SIG-M5 treated with dmso at 0.1 percent for 504 hours (cell line): ENCODE data around the gene EPYC.
A peak's percentile ranks its signal among the peaks of the same experiment; 100 is the strongest.

Experiments
- DNase-seq: peaks from one replicate; lab custom pipeline; 2025; ENCODE audit not compliant: unreplicated experiment; lab: John Stamatoyannopoulos, UW

Gene EPYC

DNA sequence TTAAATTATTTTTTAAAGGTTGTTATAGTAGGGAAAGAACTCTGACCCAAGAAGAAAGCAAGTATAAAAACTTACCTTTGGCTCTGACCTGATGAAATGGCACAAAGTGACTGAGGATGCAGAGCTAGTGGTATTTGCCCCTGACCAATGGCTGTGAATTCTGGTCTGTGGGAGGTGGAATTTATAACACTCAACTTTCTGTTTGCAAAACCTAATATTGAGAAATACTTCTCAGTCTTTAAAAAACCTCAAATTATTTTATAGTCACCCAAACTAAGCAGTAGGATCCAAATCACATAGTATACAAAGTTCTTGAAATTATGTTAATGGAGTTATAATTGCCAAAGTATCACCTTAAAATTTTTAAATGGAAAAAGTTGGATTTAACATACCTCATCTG, at the start of gene EPYC:
Gene EPYC, minus strand, starts transcription at position 101 of the 400 bp plus-strand sequence. CDS start 2,407 bp downstream, outside the sequence.
- DNase-seq, result no peak

DNA sequence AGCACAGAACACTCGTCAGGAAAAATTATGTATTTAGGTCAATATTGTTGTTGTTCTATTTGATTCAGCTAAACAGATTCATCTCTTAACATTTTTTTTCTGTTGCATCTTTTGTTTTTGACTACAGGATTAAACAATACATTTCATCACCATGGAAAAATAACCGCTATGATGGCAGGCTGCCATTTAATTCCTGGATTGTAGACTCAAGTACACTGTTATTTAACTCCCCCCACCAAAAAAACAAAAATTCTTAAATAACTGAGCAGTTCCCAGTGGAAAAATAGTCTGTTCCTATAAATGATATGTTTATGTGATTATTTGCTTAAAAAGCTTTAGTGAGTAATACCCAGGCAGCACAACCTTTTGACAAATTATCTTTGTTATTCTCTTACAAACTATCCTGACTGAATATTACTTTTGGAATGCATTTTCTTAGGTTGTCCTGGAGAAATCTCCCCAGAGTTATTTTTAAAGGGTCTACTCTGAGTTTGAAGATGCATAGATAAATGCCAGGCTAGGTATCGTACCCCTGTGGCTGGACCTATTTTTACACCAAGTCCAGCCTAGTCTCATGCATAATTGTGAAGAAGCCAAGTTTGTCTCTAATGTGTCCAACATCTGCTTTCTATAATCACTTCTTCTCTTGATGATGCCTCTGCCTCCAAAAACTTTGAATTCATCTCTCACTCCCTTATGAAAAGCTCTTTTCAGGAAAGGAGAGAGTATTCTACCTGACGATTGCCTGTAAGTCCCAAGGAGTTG, 49.4 kb upstream of the EPYC start:
- no peak for DNase-seq

- no peak for DNase-seq
Measured at GRCh38 chr12:91052026-91052425, 47.3 kb upstream of the EPYC start.

GRCh38 chr12:91044586-91044985, 39.8 kb upstream of the EPYC start:
- DNase-seq, result no peak

DNA sequence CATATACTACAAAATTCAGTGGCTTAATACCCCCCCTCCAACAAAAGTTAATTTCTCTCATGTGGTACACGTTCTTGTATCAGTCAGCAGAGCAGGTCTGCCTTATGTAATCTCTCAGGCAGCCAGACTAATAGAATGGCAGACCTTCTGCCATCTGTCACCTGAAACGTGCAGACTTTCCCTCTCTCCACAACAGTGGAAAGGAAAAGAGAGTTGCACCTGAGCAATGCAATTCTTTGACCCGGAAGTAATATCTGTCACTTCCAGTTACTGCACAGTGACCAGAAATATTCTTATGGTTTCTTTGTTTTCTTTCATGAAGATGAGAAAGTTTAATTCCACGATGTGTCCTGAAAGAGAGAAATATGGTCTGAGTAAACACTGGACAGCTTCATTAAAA, 38.6 kb upstream of the EPYC start:
- DNase-seq, result no peak

DNA sequence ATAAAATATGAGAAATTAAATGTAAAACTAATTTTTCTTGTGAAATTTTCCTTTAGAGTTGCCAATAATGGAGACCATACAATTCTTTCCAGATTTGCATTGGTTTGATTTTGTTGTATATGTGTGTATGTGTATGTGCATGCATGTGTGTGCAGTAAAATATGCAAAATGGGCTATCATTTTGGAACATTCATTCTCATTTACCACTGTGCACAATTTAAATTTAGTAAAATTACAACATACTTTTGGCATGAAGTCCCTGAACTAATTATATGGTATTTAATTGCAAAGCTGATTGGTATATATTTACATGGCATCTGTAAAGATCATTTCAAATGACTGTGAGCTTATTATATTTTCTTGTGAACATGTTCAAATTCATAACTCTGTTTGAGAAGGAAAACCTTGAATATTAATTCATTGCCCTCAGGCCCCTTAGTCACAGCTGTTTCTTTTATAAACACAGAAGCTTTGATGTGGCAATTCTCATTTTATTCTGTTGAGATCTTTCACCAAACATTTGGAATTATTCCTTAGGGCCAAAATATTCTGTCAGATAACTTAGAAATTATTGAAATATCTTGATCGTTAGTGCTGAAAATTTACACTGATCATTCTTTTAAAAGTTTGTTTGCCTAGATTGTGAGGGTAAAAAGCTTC, 35.5 kb upstream of the EPYC start:
- DNase-seq, result no peak

DNA sequence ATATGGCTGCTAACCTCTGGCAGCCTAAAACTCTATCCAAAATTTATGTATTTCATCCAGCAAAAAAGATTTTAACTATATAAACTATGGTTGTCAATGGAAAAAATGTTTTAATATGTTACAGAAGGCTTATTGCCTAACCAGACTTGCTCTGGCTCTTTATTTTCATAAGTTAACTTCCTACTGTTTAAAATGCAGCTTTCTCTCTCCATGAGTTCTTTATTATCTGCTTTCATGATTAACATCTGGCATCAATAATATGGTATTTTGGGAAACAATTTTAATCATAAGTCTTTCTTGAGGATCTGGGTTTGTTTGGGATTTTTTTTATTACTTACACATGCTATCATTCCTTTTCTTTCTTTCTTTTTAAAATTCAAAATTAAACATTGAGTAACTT, 32.5 kb upstream of the EPYC start:
- DNase-seq, result no peak

- DNase-seq, result no peak
Measured at GRCh38 chr12:91033251-91033650, 28.5 kb upstream of the EPYC start.

GRCh38 chr12:91023326-91024004, 18.7 kb upstream of the EPYC start:
- DNase-seq, result no peak

DNA sequence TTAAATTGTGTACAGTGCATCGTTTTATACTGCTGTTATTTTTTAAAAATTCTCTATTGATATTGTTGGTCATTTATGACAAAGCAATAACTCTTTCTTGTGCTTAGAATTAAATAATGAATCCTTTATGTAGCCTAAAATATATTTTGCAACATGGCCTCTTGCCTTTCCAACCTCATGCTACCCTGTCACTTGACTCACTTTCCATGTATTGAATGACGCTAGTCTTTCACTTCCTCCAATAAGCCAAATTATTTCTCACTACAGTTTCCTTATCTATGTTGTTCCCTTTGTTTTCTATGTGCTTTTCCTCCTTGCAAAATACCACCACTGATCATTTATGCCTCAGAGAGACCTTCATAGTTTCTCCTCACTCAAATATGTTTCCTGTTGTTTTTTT, 16.3 kb upstream of the EPYC start:
- peak; percentile 24 for DNase-seq

DNA sequence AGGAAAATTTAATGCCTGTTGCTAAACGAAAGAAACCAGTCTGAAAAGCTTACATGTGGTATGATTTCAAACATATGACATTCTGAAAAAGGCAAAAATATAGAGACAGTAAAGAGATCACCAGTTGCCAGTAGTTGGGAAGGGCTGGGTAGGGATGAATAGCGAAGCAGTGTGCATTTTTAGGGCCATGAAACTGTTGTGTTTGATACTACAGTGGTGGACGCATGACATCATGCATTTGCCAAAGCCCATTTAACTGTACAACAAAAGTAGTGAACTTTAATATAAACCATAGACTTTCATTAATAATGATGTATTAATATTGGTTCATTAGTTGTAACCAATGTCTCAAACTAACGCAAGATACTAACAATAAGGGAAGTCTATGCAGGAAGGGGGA, 14.7 kb upstream of the EPYC start:
- no peak for DNase-seq

GRCh38 chr12:91017511-91018263, 12.9 kb upstream of the EPYC start:
- no peak for DNase-seq

GRCh38 chr12:91017043-91017442, 12.3 kb upstream of the EPYC start:
- DNase-seq, result no peak

DNA sequence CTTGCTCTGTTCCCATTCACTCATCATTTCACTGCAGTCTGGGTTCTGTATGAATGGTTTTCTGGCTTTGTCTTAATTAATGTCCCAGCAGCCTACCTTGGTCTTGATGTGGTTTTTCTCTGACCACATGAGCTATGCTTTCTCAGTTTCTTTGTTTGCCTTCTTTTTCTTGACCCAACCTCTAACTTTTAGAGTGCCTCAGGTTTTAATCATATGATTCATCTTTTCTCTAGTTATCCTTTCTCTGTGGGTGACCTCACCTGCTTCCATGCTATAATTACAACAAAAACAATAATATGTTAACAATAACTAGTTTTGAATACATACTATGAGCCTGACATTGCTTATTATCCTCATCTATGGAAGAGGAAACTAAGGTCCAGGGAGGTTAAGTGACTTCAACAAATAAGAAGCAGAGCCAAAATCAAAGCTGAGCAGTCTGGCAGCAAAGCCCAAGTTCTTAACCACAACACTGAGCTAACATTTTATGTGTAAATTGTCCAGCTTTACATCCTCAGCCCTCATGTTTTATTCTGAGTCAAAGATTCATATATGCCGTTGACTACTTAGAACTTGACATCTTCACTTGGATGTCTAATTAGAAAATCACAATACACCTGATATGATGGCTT, 4.7 kb upstream of the EPYC start:
- DNase-seq, result no peak

DNA sequence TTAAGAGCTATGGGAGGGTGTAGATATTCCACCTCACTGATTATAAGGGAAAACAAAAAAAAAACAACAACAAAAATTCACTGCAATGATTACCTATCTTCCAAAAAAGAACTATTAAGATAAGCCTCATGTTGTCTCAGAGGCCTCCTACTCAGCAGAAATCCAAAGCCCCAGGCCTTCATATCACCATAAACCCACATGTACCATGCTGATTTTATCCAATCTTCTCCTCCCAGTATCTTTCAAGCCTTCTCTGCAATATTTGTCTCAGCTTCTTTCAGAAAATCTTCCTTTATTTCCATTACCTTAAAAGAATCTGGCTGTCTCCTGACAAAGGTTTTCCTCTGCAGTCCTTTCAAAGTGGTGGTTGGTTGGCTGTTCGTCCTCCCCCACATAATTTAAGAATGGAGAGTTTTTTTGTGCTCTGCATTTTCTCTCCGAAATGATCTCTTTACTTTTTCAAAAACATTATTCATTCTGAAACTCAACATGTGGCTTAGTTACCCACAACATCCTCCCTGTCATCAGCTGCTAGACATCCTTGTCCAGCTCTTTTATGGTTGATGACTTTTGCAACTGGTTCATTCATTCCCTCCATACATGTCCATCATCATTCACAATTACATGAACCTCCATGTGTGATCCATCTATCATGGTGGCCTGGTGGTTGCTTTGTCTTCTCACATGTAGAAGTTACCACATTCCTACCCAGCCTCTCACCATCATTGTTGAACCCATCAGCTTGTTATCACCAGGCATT, 2.9 kb upstream of the EPYC start:
- DNase-seq, result no peak

DNA sequence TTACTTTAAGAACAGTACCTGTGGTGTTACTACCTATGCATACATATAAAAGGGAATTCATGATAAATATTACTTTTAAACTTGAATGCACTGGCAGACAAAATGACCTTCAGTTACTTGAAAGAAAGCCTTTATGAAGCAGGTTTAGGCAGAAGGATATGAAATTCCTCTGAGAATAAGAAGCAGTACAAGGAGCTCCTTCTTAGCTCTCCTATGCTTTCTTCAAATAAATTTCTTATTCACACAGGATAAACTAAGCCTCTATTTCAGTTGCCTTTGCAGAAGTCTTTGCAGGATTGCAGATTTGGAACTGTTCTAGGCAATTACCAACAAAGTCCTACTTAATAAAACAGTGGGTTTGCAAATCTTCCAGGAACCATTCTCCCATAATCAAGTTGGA, 1.0 kb downstream of the EPYC start:
- no peak for DNase-seq

DNA sequence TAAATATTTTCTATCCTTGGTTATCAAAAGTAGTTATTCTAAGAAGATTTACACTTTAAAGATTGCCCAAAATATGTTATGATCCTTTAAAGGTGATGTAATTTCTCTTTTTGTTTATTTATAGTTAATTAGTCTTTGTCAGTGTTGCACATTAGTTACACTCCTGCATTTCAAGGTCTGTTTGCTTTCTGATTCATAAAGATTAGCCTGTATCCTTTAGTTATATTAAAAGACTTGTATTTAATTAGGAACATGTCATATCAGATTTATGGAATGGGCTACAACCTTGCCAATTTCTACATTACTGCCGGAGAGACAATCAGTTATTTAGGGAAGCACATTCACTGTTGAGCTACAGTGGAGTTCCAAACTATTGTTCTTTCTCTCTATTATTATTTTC, 3.5 kb downstream of the EPYC start:
- DNase-seq, result no peak

- DNase-seq, result no peak
Measured at GRCh38 chr12:90999966-91000365, 4.8 kb downstream of the EPYC start.

GRCh38 chr12:90999527-90999926, 5.2 kb downstream of the EPYC start:
- no peak for DNase-seq

DNA sequence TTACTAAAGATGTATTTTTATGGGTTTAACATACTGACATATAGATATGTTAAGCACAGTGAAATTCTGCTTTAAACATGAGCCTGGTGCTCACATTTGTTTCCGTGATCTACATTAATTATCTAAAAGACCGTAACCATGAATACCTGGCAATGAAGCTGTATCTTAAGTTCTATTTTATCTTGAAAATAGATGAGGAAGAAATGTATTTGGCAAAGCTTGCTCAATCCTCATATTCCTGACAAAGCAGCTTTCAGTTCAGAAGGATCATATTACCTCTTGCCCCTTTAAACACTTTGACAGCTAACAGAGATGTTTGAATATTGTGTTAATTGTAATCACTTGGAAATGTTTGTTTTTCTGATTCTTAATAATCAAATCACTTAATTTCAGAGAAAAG, 9.8 kb downstream of the EPYC start:
- DNase-seq, result no peak
